Muscle of leg (tissue), 11 donors: ENCODE data around the gene POLD1. TPM values are rescaled to one million over a fixed set of nuclear protein-coding genes. Genes with fewer than 3 reads are reported as not detected.

Experiments used
- DNase-seq: peaks from one replicate; pipeline ENCODE4 v3.0.0; 2013
- H3K27ac ChIP-seq: one replicate; pipeline ENCODE4 v1.5.1; 2013; ENCODE audit warnings: mild to moderate bottlenecking, low read length, control low read depth
- H3K27me3 ChIP-seq: one replicate; pipeline ENCODE4 v1.6.1; 2013; ENCODE audit warnings: low read length; ENCODE audit not compliant: control insufficient read depth, insufficient read depth
- H3K36me3 ChIP-seq: one replicate; pipeline ENCODE4 v1.6.1; 2013; ENCODE audit warnings: low read length; ENCODE audit not compliant: control insufficient read depth, insufficient read depth
- H3K4me1 ChIP-seq: one replicate; pipeline ENCODE4 v1.6.1; 2013; ENCODE audit warnings: low read length; ENCODE audit not compliant: control insufficient read depth, insufficient read depth
- H3K4me3 ChIP-seq: one replicate; pipeline ENCODE4 v1.5.1; 2013; ENCODE audit warnings: low read length, control low read depth
- H3K9me3 ChIP-seq: replicated peaks from 2 replicates; pipeline ENCODE4 v1.6.1; 2013; ENCODE audit warnings: low read depth, low read length; ENCODE audit not compliant: control insufficient read depth
- WGBS: methylation state at CpG from one replicate; pipeline ENCODE4 v1.1.5; 2013; ENCODE audit warnings: missing lambda C conversion rate; ENCODE audit not compliant: insufficient coverage; 5-methylcytosine and 5-hydroxymethylcytosine counted together
- polyA plus RNA-seq, 8 donors: library from polyadenylated mRNA; unstranded; fragments of 120-200 nt; gene quantifications; one replicate each; pipeline versions ENCODE4 v1.2.1 to v1.2.3, GENCODE V29; 2013; ENCODE audit warnings: inconsistent platforms in 1 of 8, low replicate concordance in 1 of 8; ENCODE audit not compliant: insufficient read length in 8 of 8, insufficient read depth in 1 of 8
- total RNA-seq: library from RNA; stranded (reverse); fragments of 120-200 nt; gene quantifications from one replicate; pipeline ENCODE4 v1.2.4, GENCODE V29; 2013

Gene POLD1
- total and polyA plus RNA-seq, 9 donors = 17.6 to 26.9 (median 20.3) TPM

DNA sequence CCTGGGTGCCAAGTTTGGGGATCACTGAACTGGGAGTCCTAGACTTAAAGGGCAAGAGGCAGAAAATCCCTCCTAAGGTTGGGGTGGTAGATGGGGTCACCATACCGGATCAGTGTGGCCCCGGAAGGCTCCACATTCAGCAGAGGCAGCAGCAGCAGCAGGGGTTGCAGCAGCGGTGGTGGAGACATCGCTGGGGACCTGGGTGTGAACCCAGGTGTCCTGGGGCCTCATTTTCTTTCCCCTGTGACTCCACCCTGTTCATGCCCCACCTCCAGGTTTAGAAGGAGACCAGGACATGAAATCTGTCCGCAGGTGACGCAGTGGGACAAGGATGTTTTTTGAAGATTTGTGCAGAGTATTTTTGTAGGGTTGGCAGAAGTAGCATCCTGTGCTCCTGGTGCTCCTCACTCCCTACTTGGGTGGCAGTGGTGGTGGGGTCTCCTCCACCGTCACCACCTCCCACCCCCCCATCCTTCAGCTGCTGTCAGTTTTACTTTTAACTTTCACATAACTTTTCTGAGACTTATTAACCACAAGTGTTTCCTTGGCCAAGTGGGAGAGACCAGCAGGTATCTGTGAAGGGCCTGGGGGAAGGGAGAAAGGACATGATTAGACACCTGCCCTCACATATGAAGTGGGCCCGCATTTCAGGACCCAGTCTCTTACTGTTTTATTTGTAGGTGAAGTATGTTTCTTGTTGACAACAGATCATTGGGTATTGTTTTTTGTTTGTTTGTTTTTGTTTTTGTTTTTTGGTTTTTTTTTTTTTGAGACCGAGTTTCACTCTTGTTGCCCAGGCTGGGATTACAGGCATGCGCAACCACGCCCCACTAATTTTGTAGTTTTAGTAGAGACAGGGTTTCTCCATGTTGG is 18.5 kb upstream of the POLD1 start, which contains the start of gene NAPSA:
Gene NAPSA, minus strand, starts transcription at position 206 of the 873 bp plus-strand sequence. Its CDS starts 18 bp downstream, at position 188.
- H3K9me3 ChIP-seq = no peaks in the 10 kb centered on the region
- peaks cover 9% of the 10 kb centered on the region for H3K4me1 ChIP-seq
- no peak within 1 kb of the TSS for H3K4me3 ChIP-seq
- no peaks in the 10 kb centered on the region for H3K27me3 ChIP-seq
- no peak within 1 kb of the TSS for H3K27ac ChIP-seq
- DNase-seq = no peak
- H3K36me3 ChIP-seq = no peaks in the 10 kb centered on the region
- WGBS = 95% methylated on average over 4 of the region's 11 CpGs

DNA sequence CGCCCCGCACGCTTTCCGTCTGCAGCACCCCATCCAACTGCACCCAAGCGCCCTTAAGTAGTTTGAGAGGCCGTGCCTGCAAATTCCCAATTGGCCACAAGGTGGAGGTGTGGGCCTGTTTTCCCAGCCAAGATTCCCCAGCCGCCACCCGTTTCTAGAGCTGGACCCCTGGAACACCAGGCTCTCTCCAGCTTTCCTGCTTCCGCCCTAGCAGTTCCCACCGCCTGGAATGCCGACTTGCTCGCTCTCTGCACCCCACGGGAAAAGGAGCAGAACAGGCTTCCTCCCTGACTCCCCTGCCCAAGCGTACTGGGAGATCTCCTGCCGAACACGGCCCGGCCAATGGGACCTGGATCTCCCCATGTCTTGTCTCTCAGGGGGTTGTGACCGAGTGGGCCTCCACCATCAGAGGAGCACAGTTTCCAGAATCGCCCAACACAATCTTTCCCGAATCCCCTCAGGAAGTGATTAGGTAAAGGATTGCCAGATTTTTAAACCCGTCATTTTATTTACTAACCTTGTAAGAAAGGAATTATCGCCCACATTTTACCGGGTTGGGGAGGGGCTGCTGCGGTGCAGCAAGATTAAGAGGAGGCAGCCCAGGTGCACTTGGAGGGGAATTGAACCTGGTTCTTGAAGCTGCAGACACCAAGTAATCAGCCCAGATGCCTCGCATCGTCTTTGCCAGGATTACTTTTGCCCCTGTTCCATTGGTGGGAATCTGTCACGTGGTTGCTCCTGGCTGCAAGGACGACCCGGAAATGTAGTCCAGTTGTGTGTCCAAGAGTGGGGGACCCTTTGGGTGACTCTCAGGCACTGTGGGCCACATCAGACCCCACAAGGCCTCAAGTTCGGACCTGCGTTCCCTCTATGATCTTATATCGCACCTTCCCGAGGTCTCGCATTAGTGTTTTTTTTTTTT is 15.2 kb upstream of the POLD1 start:
- WGBS = 0% methylated on average over 13 of the region's 34 CpGs
- peaks cover 9% of the 10 kb centered on the region for H3K4me1 ChIP-seq
- H3K9me3 ChIP-seq = no peaks in the 10 kb centered on the region
- H3K27me3 ChIP-seq = no peaks in the 10 kb centered on the region
- peak overlapping the region; percentile 60 for H3K4me3 ChIP-seq
- peak; percentile 94 for DNase-seq
- peak overlapping the region; percentile 79 for H3K27ac ChIP-seq
- no peaks in the 10 kb centered on the region for H3K36me3 ChIP-seq

DNA sequence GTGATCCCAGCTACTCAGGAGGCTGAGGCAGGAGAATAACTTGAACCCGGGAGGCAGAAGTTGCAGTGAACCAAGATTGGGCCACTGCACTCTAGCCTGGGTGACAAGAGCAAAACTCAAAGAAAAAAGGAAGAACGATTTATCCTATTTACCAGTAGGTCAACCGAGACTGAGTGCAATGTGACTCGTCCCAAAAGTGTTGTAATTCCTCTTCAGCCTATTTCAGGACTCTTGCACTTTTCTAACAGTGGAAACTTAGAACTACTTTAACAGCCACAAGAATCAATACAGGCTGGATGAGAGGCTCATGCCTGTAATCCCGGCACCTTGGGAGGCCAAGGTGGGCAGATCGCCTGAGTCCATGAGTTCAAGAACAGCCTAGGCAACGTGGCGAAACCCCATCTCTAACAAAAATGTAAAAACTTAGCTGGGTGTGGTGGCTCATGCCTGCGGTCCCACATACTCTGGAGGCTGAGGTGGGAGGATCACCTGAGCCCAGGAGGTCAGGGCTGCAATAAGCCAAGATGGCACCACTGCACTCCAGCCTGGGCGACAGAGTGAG is 12.2 kb upstream of the POLD1 start:
- WGBS = 76% methylated on average over 4 of the region's 10 CpGs
- H3K4me1 ChIP-seq = peaks cover 14% of the 10 kb centered on the region
- no peak for DNase-seq
- no peak overlapping the region for H3K4me3 ChIP-seq
- H3K36me3 ChIP-seq = no peaks in the 10 kb centered on the region
- no peaks in the 10 kb centered on the region for H3K9me3 ChIP-seq
- H3K27ac ChIP-seq = no peak overlapping the region
- H3K27me3 ChIP-seq = no peaks in the 10 kb centered on the region

DNA sequence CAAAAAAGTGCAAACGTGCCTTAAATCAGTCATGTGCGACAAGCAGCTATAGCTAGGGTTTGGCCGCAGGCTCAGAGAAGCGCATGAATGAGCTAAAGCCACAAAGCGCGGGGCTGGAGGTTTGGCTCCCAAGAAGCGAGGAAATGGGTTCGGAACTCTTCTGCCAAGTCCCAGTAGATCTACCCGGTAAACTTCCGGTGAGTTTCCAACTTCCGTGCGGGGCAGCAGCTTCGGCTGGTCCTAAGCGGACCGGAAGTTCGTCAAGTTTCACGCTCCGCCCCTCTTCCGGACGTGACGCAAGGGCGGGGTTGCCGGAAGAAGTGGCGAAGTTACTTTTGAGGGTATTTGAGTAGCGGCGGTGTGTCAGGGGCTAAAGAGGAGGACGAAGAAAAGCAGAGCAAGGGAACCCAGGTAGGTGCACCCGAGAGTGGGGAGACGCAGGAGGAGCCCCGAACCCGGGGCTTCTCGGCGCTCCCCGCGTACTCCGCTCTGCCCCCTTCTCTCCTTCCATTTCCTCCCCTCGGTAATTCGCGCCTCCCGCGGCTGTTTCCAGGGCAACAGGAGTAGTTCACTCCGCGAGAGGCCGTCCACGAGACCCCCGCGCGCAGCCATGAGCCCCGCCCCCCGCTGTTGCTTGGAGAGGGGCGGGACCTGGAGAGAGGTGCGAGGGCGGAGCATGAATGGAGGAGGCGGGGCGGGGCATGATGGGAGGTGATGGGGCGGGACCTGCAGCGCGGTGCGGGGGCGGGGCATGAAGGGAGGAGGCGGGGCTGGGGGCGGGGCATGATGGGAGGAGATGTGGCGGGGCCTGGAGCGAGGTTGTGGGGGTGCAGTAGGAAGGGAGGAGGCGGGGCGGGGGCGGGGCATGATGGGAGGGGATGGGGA is 7.7 kb upstream of the POLD1 start, which contains the start of gene NR1H2:
Gene NR1H2, plus strand, starts transcription at position 292 of the 885 bp plus-strand sequence. CDS start 1,149 bp downstream, outside the sequence.
- peaks cover 17% of the 10 kb centered on the region for H3K4me1 ChIP-seq
- WGBS = under 1% methylated on average over 31 of the region's 67 CpGs
- peak within 1 kb of the TSS; percentile 100 for H3K27ac ChIP-seq
- peak within 1 kb of the TSS; percentile 99 for H3K4me3 ChIP-seq
- no peaks in the 10 kb centered on the region for H3K9me3 ChIP-seq
- H3K27me3 ChIP-seq = no peaks in the 10 kb centered on the region
- peaks cover 40% of the 10 kb centered on the region for H3K36me3 ChIP-seq
- peak; percentile 99 for DNase-seq

DNA sequence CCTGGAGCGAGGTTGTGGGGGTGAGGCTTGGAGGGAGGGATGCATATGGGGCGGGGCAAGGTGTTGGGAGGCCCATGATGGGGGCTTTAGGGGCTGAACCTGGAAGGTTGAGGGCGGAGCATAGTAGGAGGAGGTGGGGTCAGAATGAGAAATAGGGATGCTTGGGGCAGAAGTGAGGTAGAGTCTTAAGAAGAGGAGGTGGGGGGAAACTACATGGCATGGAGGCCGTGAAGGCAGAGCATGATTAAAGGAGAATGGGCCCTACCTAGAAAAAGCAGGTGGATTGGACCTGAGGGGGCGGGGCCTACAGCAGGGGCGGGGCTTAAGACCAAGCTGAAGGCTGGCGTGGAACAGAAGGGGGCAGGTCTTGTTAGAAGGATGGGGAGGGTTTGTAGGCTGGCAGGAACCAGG is 7.1 kb upstream of the POLD1 start:
- DNase-seq = peak; percentile 43
- 30% methylated on average over 7 of the region's 7 CpGs for WGBS
- H3K27ac ChIP-seq = peak overlapping the region; percentile 42
- H3K27me3 ChIP-seq = no peaks in the 10 kb centered on the region
- no peaks in the 10 kb centered on the region for H3K9me3 ChIP-seq
- H3K4me1 ChIP-seq = peaks cover 17% of the 10 kb centered on the region
- no peak overlapping the region for H3K4me3 ChIP-seq
- peaks cover 45% of the 10 kb centered on the region for H3K36me3 ChIP-seq

DNA sequence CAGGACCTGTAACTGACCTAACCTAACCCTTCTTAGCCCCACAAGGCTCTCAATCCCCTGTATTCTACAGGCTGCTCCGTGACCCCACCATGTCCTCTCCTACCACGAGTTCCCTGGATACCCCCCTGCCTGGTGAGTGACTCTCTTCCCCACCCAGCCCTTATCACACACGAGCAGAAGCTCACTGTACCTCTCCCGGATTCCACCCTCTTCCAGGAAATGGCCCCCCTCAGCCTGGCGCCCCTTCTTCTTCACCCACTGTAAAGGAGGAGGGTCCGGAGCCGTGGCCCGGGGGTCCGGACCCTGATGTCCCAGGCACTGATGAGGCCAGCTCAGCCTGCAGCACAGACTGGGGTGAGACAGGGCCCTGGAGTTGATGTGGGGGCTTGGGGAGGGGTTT is 6.6 kb upstream of the POLD1 start:
- H3K27ac ChIP-seq = no peak overlapping the region
- no CpG with 5 or more reads among the region's 9 CpGs for WGBS
- H3K36me3 ChIP-seq = peaks cover 50% of the 10 kb centered on the region

DNA sequence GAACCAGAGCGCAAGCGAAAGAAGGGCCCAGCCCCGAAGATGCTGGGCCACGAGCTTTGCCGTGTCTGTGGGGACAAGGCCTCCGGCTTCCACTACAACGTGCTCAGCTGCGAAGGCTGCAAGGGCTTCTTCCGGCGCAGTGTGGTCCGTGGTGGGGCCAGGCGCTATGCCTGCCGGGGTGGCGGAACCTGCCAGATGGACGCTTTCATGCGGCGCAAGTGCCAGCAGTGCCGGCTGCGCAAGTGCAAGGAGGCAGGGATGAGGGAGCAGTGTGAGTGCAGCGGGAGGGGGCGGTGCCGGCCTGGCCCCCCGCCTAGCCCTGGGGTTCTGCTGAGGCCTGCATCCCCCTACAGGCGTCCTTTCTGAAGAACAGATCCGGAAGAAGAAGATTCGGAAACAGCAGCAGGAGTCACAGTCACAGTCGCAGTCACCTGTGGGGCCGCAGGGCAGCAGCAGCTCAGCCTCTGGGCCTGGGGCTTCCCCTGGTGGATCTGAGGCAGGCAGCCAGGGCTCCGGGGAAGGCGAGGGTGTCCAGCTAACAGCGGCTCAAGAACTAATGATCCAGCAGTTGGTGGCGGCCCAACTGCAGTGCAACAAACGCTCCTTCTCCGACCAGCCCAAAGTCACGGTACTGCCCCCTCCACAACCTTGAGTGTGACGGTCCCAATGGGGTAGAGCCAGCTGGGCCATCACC is 5.8 kb upstream of the POLD1 start:
- WGBS = 93% methylated on average over 32 of the region's 36 CpGs

More for the DNA sequence above, 6.6 kb upstream of the POLD1 start:
- Histone ChIP-seq H3K4me3 (no peak overlapping the region), H3K4me1 (peaks cover 17% of the 10 kb centered on the region), H3K9me3 (no peaks in the 10 kb centered on the region), H3K27me3 (no peaks in the 10 kb centered on the region)
- DNase-seq = no peak

DNA sequence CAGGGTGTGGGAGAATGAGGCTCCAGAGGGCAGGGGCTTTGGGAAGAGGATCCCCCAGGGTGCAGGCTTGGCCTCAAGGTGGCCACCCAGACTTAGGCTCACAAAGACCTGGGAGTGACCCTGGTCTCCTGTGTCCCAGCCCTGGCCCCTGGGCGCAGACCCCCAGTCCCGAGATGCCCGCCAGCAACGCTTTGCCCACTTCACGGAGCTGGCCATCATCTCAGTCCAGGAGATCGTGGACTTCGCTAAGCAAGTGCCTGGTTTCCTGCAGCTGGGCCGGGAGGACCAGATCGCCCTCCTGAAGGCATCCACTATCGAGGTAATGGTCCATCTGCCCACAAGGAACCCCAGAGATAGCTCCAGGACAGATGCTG is 5.3 kb upstream of the POLD1 start:
- Histone ChIP-seq H3K4me3 (no peak overlapping the region), H3K36me3 (peaks cover 53% of the 10 kb centered on the region), H3K4me1 (peaks cover 21% of the 10 kb centered on the region), H3K27ac (no peak overlapping the region), H3K27me3 (no peaks in the 10 kb centered on the region), H3K9me3 (no peaks in the 10 kb centered on the region)
- WGBS = over 99% methylated on average over 10 of the region's 10 CpGs
- no peak for DNase-seq

More for the DNA sequence above, 5.8 kb upstream of the POLD1 start:
- Histone ChIP-seq H3K27ac (no peak overlapping the region), H3K4me3 (no peak overlapping the region), H3K9me3 (no peaks in the 10 kb centered on the region), H3K27me3 (no peaks in the 10 kb centered on the region), H3K36me3 (peaks cover 53% of the 10 kb centered on the region), H3K4me1 (peaks cover 17% of the 10 kb centered on the region)
- DNase-seq = no peak

DNA sequence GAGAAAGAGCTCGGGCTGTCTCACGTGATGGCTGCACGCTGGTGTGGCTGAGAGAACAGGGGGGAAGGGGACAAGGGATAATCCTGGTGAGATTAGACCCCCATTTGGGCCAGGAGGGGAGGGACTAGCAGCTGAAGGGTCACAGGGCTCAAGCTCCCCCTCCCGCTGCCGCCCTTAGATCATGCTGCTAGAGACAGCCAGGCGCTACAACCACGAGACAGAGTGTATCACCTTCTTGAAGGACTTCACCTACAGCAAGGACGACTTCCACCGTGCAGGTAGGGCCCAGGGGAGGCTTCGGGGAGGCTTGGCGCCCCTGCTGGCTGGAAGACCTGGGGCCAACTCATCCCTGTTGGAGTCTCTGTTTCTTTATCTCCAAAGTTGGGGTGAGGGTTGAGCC is 4.5 kb upstream of the POLD1 start:
- no peaks in the 10 kb centered on the region for H3K9me3 ChIP-seq
- no peak overlapping the region for H3K4me3 ChIP-seq
- H3K27me3 ChIP-seq = no peaks in the 10 kb centered on the region
- WGBS = 95% methylated on average over 11 of the region's 11 CpGs
- peaks cover 22% of the 10 kb centered on the region for H3K4me1 ChIP-seq
- H3K27ac ChIP-seq = no peak overlapping the region
- peaks cover 53% of the 10 kb centered on the region for H3K36me3 ChIP-seq
- no peak for DNase-seq
